NCI-H2227 (cell line): ENCODE results near the gene CCL27.

Source experiments
- DNase-seq: peaks from one replicate; lab custom pipeline; 2025; ENCODE audit not compliant: unreplicated experiment; lab: John Stamatoyannopoulos, UW

Gene CCL27

GRCh38 chr9:34627716-34628655, 34.5 kb downstream of the CCL27 start:
- DNase-seq, result no peak

GRCh38 chr9:34625186-34625486, 37.3 kb downstream of the CCL27 start:
- DNase-seq, result no peak

DNA sequence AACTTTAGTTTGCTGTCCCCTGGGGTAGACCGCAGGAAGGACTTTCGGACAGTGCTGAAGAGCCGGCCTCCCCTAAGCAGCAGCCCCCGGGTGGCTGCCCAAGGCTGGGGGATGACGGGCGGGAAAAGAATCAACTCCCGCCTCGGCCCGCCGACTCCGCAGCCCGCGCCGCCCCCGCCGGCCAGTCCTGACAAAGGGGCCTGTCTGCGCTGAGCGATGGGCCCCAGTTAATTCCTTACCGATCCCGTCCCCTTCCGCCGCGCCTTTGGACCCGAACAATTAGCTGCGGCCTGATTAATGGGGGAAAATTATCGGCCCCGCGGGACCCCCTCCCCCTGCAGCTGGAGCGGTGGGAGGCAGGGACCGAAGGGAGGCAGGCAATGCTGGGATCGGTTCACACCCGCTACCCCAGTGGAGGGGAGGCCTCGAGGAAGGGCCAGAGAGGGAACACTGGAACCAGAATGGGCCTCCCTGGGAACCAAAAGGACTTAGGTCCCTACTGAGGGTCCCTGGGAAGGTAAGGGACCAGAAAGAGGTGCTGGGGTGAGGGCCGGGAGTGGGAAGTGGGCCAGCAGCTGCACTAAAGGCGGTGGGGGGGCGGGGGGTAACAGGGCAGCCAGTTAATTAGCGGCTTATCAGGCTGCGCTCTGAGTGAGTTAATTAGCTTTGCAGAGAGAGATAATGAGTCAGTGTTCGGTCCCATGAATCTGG, 37.8 kb downstream of the CCL27 start:
- DNase-seq, result no peak

DNA sequence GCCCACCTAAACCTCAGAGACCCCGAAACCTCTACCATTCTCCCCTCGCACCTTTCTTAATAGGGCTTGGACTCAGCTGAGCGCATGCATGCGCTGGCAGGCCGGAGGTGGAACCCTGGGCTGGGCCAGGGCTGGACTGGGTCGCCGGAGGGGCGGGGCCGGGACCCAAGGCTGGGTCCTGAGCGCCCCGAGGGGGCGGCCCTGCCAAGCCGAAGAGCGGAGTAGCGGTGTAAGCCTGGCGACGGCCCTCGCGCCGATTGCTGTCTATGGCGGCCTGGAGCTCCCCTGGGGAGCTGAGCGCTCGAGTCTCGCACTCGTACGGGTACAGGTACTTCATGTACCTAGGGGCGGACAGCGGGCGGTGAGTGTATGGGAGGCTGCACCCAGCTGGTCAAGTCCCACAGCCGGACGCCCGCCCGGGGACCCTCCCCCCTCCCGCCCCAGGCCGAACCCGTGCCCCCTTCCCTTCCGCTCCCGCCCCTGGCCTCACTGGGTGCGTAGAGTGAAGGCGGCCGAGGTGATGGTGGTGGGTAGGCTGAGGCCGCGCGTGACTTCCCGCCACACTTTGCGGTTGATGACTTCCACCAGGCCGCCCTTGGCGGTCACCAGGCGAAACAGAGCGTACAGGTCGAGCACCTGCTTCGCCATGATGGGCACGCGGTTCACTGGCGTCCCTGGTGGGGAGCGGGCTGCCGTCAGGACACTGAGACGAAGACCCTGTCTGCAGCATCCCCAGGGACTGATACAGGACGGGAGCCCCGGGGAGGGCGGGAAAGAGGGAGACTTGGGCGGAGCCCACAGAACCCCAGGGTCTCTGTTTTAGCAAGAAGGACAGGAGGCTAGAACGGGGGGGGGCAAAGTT, 38.9 kb downstream of the CCL27 start:
- DNase-seq, result no peak

- peak; percentile 92 for DNase-seq
These were observed 42.1 kb downstream of the CCL27 start, which contains the start of gene DCTN3 for GRCh38 chr9:34620061-34620994. TSS of gene DCTN3 (minus strand) at chr9:34620495. CDS start at chr9:34620464, 31 bp downstream.

DNA sequence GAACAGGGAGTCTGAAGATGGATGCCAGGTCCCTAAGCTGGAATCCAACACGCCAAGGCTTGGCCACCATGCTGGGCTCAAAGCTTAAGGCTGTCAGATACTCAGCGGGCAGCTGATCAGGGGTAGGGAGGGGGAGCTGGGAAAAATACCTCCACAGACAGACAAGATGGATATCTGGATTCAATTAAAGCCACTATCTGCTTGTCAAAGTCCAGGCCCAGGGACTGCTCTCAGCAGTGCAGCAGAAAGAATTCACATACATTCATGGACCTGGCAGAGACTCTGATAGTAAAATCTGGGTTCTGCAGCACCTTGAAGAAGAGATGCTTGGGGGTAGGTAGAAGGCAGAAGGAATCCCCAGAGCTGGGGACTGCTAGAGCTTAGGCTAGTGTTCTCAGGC, 47.3 kb downstream of the CCL27 start:
- DNase-seq, result no peak

DNA sequence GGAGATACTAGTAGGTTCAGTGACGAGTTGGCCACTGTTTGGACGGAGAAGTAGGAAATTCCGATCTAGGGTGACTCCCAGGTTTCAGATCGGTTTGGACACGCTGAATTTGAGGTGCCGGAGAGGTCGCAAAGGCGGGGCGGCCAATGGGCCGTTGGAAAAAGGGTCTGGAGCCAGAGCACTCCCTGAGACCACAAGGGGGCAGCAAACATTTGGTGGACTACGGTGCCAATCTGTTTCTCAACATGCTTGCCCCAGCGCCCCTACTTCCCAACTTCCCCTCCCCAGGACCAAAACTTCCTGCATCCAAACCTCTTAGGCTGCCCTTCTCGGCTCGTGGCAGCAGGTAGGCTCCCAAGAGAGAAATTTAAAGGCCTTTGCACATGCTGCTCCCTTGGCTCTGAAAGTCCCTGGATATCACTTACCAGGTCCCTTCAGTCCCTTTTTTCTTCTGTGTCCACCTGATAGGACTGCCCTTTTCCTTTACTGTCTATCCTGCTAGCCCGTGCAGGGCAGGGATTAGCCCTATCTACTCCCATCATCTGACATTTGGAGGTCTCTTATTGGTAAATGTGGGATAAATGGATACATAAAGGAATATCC, 49.6 kb downstream of the CCL27 start:
- DNase-seq, result peak; percentile 82
